ENCODE measurements around the gene CALHM6. TPM values are rescaled to one million over a fixed set of nuclear protein-coding genes. Genes with fewer than 3 reads are reported as not detected.

Gene CALHM6
- polyA plus RNA-seq, 3 donors, result 47.7 to 367 (median 261) TPM

- no peak for DNase-seq
- Histone ChIP-seq H3K9me3 (replicated peaks in 1 of 2; ENCODE audit: control insufficient read depth in 1 of 2, insufficient read depth in 1 of 2, low read length in 2 of 2) (no peaks in the 10 kb centered on the region), H3K4me3 (replicated peaks in 1 of 3; ENCODE audit: low read depth in 2 of 3, low read length in 3 of 3) (no peak overlapping the region), H4K20me1 (ENCODE audit: insufficient read depth, low read length) (no peaks in the 10 kb centered on the region), H3K36me3 (replicated peaks in 1 of 2; ENCODE audit: control insufficient read depth in 1 of 2, insufficient read depth in 2 of 2, low read length in 2 of 2) (no peaks in the 10 kb centered on the region), H3K79me2 (ENCODE audit: insufficient read depth, low read length) (no peaks in the 10 kb centered on the region), H3K27ac (ENCODE audit: low read depth in 1 of 2, low read length in 2 of 2) (no peak overlapping the region), H3K4me2 (replicated peaks; ENCODE audit: extremely low read depth, low read length, poor library complexity, severe bottlenecking) (no peak overlapping the region), H3K9ac (ENCODE audit: insufficient read depth, low read length, poor library complexity, severe bottlenecking) (no peak overlapping the region), H2AFZ (ENCODE audit: insufficient read depth, low read depth, low read length, poor library complexity, severe bottlenecking) (no peak overlapping the region), H3K4me1 (ENCODE audit: control insufficient read depth in 1 of 2, insufficient read depth in 2 of 2, low read length in 2 of 2) (peaks cover 5 to 7% of the 10 kb centered on the region in 2 donors), H3K27me3 (ENCODE audit: control insufficient read depth in 2 of 2, insufficient read depth in 2 of 2, low read length in 2 of 2) (no peaks in the 10 kb centered on the region)
- Mint-ChIP-seq H3K4me1 (peaks cover 13% of the 10 kb centered on the region), H3K27me3 (ENCODE audit: low read depth in 3 of 3) (peaks cover 0 to 2% (median 2%) of the 10 kb centered on the region in 3 donors), H3K9me3 (peaks cover 0 to 5% (median 3%) of the 10 kb centered on the region in 7 donors), H3K27ac (no peak overlapping the region), H3K4me3 (no peak overlapping the region), H3K36me3 (peaks cover 0 to under 1% of the 10 kb centered on the region in 2 donors)
- intact Hi-C loops (cut with micrococcal nuclease), result no loop called here
- WGBS (ENCODE audit: insufficient coverage), result 86% methylated on average over 2 of the region's 3 CpGs
- TF ChIP-seq CTCF (IDR thresholded peaks at IDR 0.05), result no peak
Observed at GRCh38 chr6:116497113-116497676, 36.0 kb downstream of the CALHM6 start.

GRCh38 chr6:116500969-116501433 is 39.8 kb downstream of the CALHM6 start:
- H3K27me3 ChIP-seq (ENCODE audit: control insufficient read depth in 2 of 2, insufficient read depth in 2 of 2, low read length in 2 of 2), result no peaks in the 10 kb centered on the region
- no peak overlapping the region for H3K4me2 ChIP-seq (replicated peaks; ENCODE audit: extremely low read depth, low read length, poor library complexity, severe bottlenecking)
- H2AFZ ChIP-seq (ENCODE audit: insufficient read depth, low read depth, low read length, poor library complexity, severe bottlenecking), result no peak overlapping the region
- Mint-ChIP-seq H3K9me3 (peaks cover 2 to 21% (median 10%) of the 10 kb centered on the region in 7 donors), H3K27me3 (ENCODE audit: low read depth in 3 of 3) (peaks cover 0 to 3% (median 2%) of the 10 kb centered on the region in 3 donors), H3K27ac (peak overlapping the region in 1 of 7 donors; percentile 17), H3K36me3 (peaks cover 0 to 7% of the 10 kb centered on the region in 2 donors), H3K4me3 (no peak overlapping the region), H3K4me1 (peaks cover 8% of the 10 kb centered on the region)
- intact Hi-C loops (cut with micrococcal nuclease), result no loop called here
- no peaks in the 10 kb centered on the region for H3K9me3 ChIP-seq (replicated peaks in 1 of 2; ENCODE audit: control insufficient read depth in 1 of 2, insufficient read depth in 1 of 2, low read length in 2 of 2)
- no peak overlapping the region for H3K4me3 ChIP-seq (replicated peaks in 1 of 3; ENCODE audit: low read depth in 2 of 3, low read length in 3 of 3)
- no peaks in the 10 kb centered on the region for H4K20me1 ChIP-seq (ENCODE audit: insufficient read depth, low read length)
- 91% methylated on average over 8 of the region's 9 CpGs for WGBS (ENCODE audit: insufficient coverage)
- no peaks in the 10 kb centered on the region for H3K36me3 ChIP-seq (replicated peaks in 1 of 2; ENCODE audit: control insufficient read depth in 1 of 2, insufficient read depth in 2 of 2, low read length in 2 of 2)
- TF ChIP-seq CTCF (IDR thresholded peaks at IDR 0.05), result no peak
- no peak overlapping the region for H3K27ac ChIP-seq (ENCODE audit: low read depth in 1 of 2, low read length in 2 of 2)
- H3K9ac ChIP-seq (ENCODE audit: insufficient read depth, low read length, poor library complexity, severe bottlenecking), result no peak overlapping the region
- peak in 1 of 3 donors; percentile 32 for DNase-seq
- peaks cover 0 to 5% of the 10 kb centered on the region in 2 donors for H3K4me1 ChIP-seq (ENCODE audit: control insufficient read depth in 1 of 2, insufficient read depth in 2 of 2, low read length in 2 of 2)
- no peaks in the 10 kb centered on the region for H3K79me2 ChIP-seq (ENCODE audit: insufficient read depth, low read length)
